Measurements from ENCODE around the gene DYNLT1.
A peak's percentile ranks its signal among the peaks of the same experiment; 100 is the strongest.

Gene DYNLT1

GRCh38 chr6:158644231-158645063, at the start of gene DYNLT1:
TSS of gene DYNLT1 (minus strand) at chr6:158644743. CDS start at chr6:158644708, 35 bp downstream.
- DNase-seq (ENCODE audit: extremely low spot score), result peak; percentile 94
- TF ChIP-seq CTCF (IDR thresholded peaks at IDR 0.05; ENCODE audit: control extremely low read depth, extremely low read depth, low read depth, missing control alignments), result no peak
- ChIA-PET POLR2A (interaction anchor here (1.1 to 1.5 kb wide), 2 partner anchors 9 to 453 kb away, joined by 4 to 14 read pairs; no protein-coding TSS in a partner anchor), CTCF (interaction anchor here (0.6 to 5.0 kb wide), 13 partner anchors 11 to 490 kb away, joined by 3 to 30 read pairs (median 3); no protein-coding TSS in a partner anchor)

GRCh38 chr6:158688860-158689259, 44.3 kb upstream of the DYNLT1 start:
- ChIA-PET POLR2A (no interaction called here), CTCF (interaction anchor here (3.3 kb wide), 1 partner anchor 39 kb away, joined by 22 read pairs; the partner anchor contains the start of gene SYTL3)
- DNase-seq (ENCODE audit: extremely low spot score), result no peak
- TF ChIP-seq CTCF (IDR thresholded peaks at IDR 0.05; ENCODE audit: control extremely low read depth, extremely low read depth, low read depth, missing control alignments), result no peak

- ChIA-PET CTCF (interaction anchor here (1.0 to 3.9 kb wide), 3 partner anchors 27 to 466 kb away, joined by 3 to 18 read pairs (median 4); no protein-coding TSS in a partner anchor), POLR2A (no interaction called here)
- DNase-seq (ENCODE audit: extremely low spot score), result no peak
- no peak for TF ChIP-seq CTCF (IDR thresholded peaks at IDR 0.05; ENCODE audit: control extremely low read depth, extremely low read depth, low read depth, missing control alignments)
Measured at GRCh38 chr6:158687506-158687905, 43.0 kb upstream of the DYNLT1 start.

GRCh38 chr6:158686791-158687381, 42.3 kb upstream of the DYNLT1 start:
- CTCF ChIA-PET, result interaction anchor here (1.0 to 3.9 kb wide), 4 partner anchors 27 to 466 kb away, joined by 3 to 18 read pairs (median 4); no protein-coding TSS in a partner anchor
- peak; percentile 46 for DNase-seq (ENCODE audit: extremely low spot score)

GRCh38 chr6:158686311-158686710, 41.8 kb upstream of the DYNLT1 start:
- no peak for DNase-seq (ENCODE audit: extremely low spot score)
- POLR2A ChIA-PET, result no interaction called here
- TF ChIP-seq CTCF (IDR thresholded peaks at IDR 0.05; ENCODE audit: control extremely low read depth, extremely low read depth, low read depth, missing control alignments), result no peak

More at GRCh38 chr6:158686791-158687381, 42.3 kb upstream of the DYNLT1 start:
- no peak for TF ChIP-seq CTCF (IDR thresholded peaks at IDR 0.05; ENCODE audit: control extremely low read depth, extremely low read depth, low read depth, missing control alignments)
- POLR2A ChIA-PET, result no interaction called here

GRCh38 chr6:158684745-158685324, 40.3 kb upstream of the DYNLT1 start:
- CTCF ChIA-PET, result interaction anchor here (0.9 to 3.9 kb wide), 4 partner anchors 9 to 36 kb away, joined by 3 to 18 read pairs (median 4); no protein-coding TSS in a partner anchor
- TF ChIP-seq CTCF (IDR thresholded peaks at IDR 0.05; ENCODE audit: control extremely low read depth, extremely low read depth, low read depth, missing control alignments), result no peak
- POLR2A ChIA-PET, result no interaction called here
- DNase-seq (ENCODE audit: extremely low spot score), result no peak

More at GRCh38 chr6:158686311-158686710, 41.8 kb upstream of the DYNLT1 start:
- CTCF ChIA-PET, result interaction anchor here (1.0 to 3.9 kb wide), 2 partner anchors 26 to 40 kb away, joined by 4 to 18 read pairs; no protein-coding TSS in a partner anchor
